Panc1 (cell line): ENCODE results near the gene PCGF3. TPM values are rescaled to one million over a fixed set of nuclear protein-coding genes. Genes with fewer than 3 reads are reported as not detected.

Source experiments
- ATAC-seq: fragments of 200-7000 bp; cut with Tn5 transposase; 2 replicates; pipeline ENCODE4 v1.9.1; 2020; ENCODE audit warnings: mild to moderate bottlenecking, moderate library complexity
- BruUV-seq: library from RNA; stranded (reverse); fragments of 400-500 nt; replicated peaks from 2 replicates; lab custom pipeline; 2021; lab: Mats Ljungman, UMichigan
- CTCF ChIA-PET: fragments of 300-600 bp; sonication (Branson Sonifier 250); formaldehyde crosslinking; loops from one replicate; lab custom pipeline; 2022; ENCODE audit warnings: antibody characterized with exemption; lab: Charles Lee
- POLR2A ChIA-PET: fragments of 300-600 bp; sonication (Branson Sonifier 250); formaldehyde crosslinking; loops from one replicate; lab custom pipeline; 2022; ENCODE audit warnings: antibody characterized with exemption; lab: Charles Lee
- DNase-seq: peaks from one replicate; pipeline ENCODE4 v3.0.0-alpha.2; 2010; ENCODE audit warnings: low read depth, low spot score
- H3K27ac ChIP-seq: 2 replicates; pipeline ENCODE4 v1.5.1; 2011; ENCODE audit warnings: mild to moderate bottlenecking, low read length, inconsistent platforms
- H3K27me3 ChIP-seq: fragments of 200-500 bp; sonication (Bioruptor generic); 2 replicates; pipeline ENCODE4 v1.6.0; 2014; ENCODE audit warnings: low read length, inconsistent platforms; ENCODE audit not compliant: control insufficient read depth, insufficient read depth
- H3K36me3 ChIP-seq: fragments of 200-500 bp; sonication (Bioruptor generic); 2 replicates; pipeline ENCODE4 v1.5.1; 2014; ENCODE audit warnings: inconsistent platforms, mild to moderate bottlenecking, low read length, moderate library complexity; ENCODE audit not compliant: control insufficient read depth, insufficient read depth
- H3K4me1 ChIP-seq: 2 replicates; pipeline ENCODE4 v1.5.1; 2011; ENCODE audit warnings: inconsistent platforms, mild to moderate bottlenecking, low read length, moderate library complexity; ENCODE audit not compliant: control insufficient read depth, insufficient read depth
- H3K4me3 ChIP-seq, 2 experiments: 2 replicates each; pipeline ENCODE4 v1.5.1; 2011 to 2012; ENCODE audit warnings: low read depth in 2 of 2, low read length in 2 of 2, mild to moderate bottlenecking in 2 of 2, inconsistent platforms in 1 of 2, moderate library complexity in 1 of 2
- H3K9me3 ChIP-seq: fragments of 200-500 bp; sonication (Bioruptor generic); 2 replicates; pipeline ENCODE4 v1.5.1; 2014; ENCODE audit warnings: low read depth, mild to moderate bottlenecking, inconsistent platforms, low read length, moderate library complexity; ENCODE audit not compliant: control insufficient read depth, insufficient read depth
- POLR2AphosphoS5 ChIP-seq: IDR thresholded peaks from 2 replicates; pipeline ENCODE4 v1.6.1; 2012; ENCODE audit warnings: mild to moderate bottlenecking, low read depth, low read length, moderate library complexity
- SIN3A ChIP-seq: IDR thresholded peaks from 2 replicates; pipeline ENCODE4 v1.6.1; 2012; ENCODE audit warnings: low read depth, mild to moderate bottlenecking, low read length, moderate library complexity, borderline replicate concordance; ENCODE audit not compliant: insufficient read depth
- TCF7L2 ChIP-seq: IDR thresholded peaks from 2 replicates; pipeline ENCODE4 v1.6.1; 2011; ENCODE audit warnings: mild to moderate bottlenecking, low read depth, low read length, inconsistent platforms
- in situ Hi-C: cut with HindIII; loops from 2 replicates; pipeline ENCODE4 v1.10.0; 2016; ENCODE audit warnings: low sequenced_read_pairs, low pct_unique_long_range_greater_than_20kb
- intact Hi-C: fragments of 100-400 bp; cut with micrococcal nuclease; formaldehyde crosslinking; loops from one replicate; pipeline ENCODE4 v1.10.0; 2022; ENCODE audit not compliant: unreplicated experiment
- total RNA-seq: library from RNA; stranded (reverse); gene quantifications from one replicate; pipeline ENCODE4 v1.2.1, GENCODE V29; 2021; ENCODE audit not compliant: unreplicated experiment
- TF ChIP-seq, protein P1 (sequence below), 2 experiments: IDR thresholded peaks; 2 replicates each; pipeline ENCODE4 v1.6.1; 2011 to 2012; ENCODE audit warnings: low read depth in 2 of 2, control low read depth in 1 of 2, low read length in 1 of 2, mild to moderate bottlenecking in 1 of 2, moderate library complexity in 1 of 2; ENCODE audit not compliant: insufficient read depth in 1 of 2
- TF ChIP-seq, protein P2 (sequence below): fragments of 450-650 bp; IDR thresholded peaks from 2 replicates; pipeline ENCODE4 v1.5.1; 2017; ENCODE audit warnings: mild to moderate bottlenecking

PCGF3 gene
- total RNA-seq, 1 experiment from 2014 or later = 44.6 TPM

DNA sequence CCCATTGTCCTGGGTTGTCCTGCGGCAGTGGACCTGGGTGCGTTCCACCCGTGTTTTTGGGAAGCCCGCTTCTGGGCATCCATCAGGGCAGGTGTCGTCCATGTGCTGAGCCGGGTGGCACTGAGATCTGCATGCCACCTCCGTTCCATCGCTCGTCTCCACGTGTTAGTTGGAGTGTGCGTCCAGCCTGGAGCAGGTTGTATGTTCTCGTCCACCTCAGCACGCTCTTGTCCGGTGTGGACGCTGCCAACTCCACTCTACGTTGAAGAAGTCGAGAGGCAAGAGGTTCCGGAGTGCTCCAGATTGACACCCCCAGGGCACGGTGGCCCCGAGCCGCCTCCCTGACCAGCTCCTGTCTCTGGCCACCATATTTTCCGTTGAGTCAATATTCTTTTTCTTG is 33.9 kb downstream of the PCGF3 start:
- Histone ChIP-seq H3K27ac (no peak overlapping the region), H3K4me1 (peaks cover 12% of the 10 kb centered on the region), H3K9me3 (no peaks in the 10 kb centered on the region), H3K4me3 (no peak overlapping the region), H3K27me3 (no peaks in the 10 kb centered on the region), H3K36me3 (0 out of 2 replicates have a peak, but pooled peaks cover 2% of the 10 kb centered on the region)
- ChIA-PET CTCF (no interaction called here), POLR2A (no interaction called here)
- TF ChIP-seq SIN3A = no peak
- no peak for ATAC-seq
- in situ Hi-C loops = no loop called here
- BruUV-seq = no TSS peak
- intact Hi-C loops = no loop called here
- no peak for DNase-seq

DNA sequence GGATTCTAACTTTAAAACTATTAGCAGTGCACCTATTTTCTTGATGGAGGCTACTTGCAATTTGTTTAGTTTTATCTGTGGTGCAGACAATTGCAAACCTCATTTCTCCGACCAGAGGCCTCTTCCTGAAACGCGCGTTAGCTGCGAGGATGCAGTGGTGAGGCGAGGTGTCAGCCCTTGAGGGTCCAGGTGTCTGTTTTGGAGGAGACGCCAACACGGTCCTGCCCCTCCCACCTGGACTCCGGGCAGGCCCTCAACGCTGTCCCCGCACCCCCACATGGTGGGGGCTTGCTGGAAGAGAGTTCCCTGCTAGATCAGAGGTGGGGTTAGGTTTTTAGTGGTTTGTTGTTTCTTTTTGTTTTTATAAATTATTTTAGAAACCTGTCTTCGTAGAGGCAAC is 34.4 kb downstream of the PCGF3 start:
- in situ Hi-C loops = no loop called here
- Histone ChIP-seq H3K27me3 (no peaks in the 10 kb centered on the region), H3K27ac (no peak overlapping the region), H3K4me3 (no peak overlapping the region), H3K9me3 (no peaks in the 10 kb centered on the region), H3K4me1 (peaks cover 12% of the 10 kb centered on the region), H3K36me3 (0 out of 2 replicates have a peak, but pooled peaks cover 2% of the 10 kb centered on the region)
- DNase-seq (no peak), ATAC-seq (no peak)
- BruUV-seq = no TSS peak
- intact Hi-C loops = no loop called here
- ChIA-PET POLR2A (no interaction called here), CTCF (no interaction called here)
- TF ChIP-seq TCF7L2 = no peak
- TF ChIP-seq, protein P1, sequence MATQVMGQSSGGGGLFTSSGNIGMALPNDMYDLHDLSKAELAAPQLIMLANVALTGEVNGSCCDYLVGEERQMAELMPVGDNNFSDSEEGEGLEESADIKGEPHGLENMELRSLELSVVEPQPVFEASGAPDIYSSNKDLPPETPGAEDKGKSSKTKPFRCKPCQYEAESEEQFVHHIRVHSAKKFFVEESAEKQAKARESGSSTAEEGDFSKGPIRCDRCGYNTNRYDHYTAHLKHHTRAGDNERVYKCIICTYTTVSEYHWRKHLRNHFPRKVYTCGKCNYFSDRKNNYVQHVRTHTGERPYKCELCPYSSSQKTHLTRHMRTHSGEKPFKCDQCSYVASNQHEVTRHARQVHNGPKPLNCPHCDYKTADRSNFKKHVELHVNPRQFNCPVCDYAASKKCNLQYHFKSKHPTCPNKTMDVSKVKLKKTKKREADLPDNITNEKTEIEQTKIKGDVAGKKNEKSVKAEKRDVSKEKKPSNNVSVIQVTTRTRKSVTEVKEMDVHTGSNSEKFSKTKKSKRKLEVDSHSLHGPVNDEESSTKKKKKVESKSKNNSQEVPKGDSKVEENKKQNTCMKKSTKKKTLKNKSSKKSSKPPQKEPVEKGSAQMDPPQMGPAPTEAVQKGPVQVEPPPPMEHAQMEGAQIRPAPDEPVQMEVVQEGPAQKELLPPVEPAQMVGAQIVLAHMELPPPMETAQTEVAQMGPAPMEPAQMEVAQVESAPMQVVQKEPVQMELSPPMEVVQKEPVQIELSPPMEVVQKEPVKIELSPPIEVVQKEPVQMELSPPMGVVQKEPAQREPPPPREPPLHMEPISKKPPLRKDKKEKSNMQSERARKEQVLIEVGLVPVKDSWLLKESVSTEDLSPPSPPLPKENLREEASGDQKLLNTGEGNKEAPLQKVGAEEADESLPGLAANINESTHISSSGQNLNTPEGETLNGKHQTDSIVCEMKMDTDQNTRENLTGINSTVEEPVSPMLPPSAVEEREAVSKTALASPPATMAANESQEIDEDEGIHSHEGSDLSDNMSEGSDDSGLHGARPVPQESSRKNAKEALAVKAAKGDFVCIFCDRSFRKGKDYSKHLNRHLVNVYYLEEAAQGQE (IDR thresholded peaks at IDR 0.05; ENCODE audit: insufficient read depth in 1 of 2, low read depth in 2 of 2, low read length in 1 of 2) = no peak
- TF ChIP-seq, protein P2, sequence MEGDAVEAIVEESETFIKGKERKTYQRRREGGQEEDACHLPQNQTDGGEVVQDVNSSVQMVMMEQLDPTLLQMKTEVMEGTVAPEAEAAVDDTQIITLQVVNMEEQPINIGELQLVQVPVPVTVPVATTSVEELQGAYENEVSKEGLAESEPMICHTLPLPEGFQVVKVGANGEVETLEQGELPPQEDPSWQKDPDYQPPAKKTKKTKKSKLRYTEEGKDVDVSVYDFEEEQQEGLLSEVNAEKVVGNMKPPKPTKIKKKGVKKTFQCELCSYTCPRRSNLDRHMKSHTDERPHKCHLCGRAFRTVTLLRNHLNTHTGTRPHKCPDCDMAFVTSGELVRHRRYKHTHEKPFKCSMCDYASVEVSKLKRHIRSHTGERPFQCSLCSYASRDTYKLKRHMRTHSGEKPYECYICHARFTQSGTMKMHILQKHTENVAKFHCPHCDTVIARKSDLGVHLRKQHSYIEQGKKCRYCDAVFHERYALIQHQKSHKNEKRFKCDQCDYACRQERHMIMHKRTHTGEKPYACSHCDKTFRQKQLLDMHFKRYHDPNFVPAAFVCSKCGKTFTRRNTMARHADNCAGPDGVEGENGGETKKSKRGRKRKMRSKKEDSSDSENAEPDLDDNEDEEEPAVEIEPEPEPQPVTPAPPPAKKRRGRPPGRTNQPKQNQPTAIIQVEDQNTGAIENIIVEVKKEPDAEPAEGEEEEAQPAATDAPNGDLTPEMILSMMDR = no peak
- TF ChIP-seq POLR2AphosphoS5 = no peak

DNA sequence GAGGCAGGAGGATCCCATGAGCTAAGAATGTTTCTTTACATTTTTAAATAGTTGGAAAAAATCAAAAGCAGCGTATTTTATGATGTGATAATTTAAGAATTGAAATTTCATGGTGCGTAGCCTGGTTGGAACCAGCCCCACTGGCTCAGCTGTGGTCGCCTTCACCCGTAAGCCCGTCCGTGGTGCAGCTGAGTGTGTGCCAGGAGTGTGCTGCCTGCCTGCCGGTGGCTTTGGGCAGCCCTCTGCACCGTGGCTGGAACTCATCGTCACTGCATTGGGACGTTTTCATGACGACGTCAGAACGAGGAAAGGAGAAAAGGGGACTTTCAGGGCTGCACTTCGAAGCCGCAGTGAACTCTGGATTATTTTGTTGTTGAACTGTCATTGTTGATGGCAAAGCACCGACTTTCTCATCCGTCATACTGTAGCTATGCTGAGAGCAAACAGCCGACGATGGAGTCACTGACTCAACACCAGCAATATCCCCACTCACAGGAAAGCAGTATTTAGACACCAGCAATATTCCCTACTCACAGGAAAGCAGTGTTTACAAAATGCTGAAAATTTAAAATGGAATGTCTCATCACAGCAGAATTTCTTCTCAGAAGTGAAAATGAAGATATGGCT is 35.1 kb downstream of the PCGF3 start:
- H3K27ac ChIP-seq = no peak overlapping the region
- no peaks in the 10 kb centered on the region for H3K27me3 ChIP-seq
- TSS peak; percentile 52 for BruUV-seq
- ATAC-seq = no peak
- DNase-seq = no peak
- in situ Hi-C loops (no loop called here), intact Hi-C loops (no loop called here)
- TF ChIP-seq, protein P2 = no peak
- TF ChIP-seq SIN3A (no peak), POLR2AphosphoS5 (no peak), TCF7L2 (no peak)
- TF ChIP-seq, protein P1 (IDR thresholded peaks at IDR 0.05; ENCODE audit: insufficient read depth in 1 of 2, low read depth in 2 of 2, low read length in 1 of 2) = no peak
- H3K36me3 ChIP-seq = 0 out of 2 replicates have a peak, but pooled peaks cover 2% of the 10 kb centered on the region
- CTCF ChIA-PET = no interaction called here
- peaks cover 12% of the 10 kb centered on the region for H3K4me1 ChIP-seq
- H3K9me3 ChIP-seq = no peaks in the 10 kb centered on the region
- H3K4me3 ChIP-seq = no peak overlapping the region
- POLR2A ChIA-PET = no interaction called here
